HG03439 (cell line): ENCODE data around the gene FAM83C.

Experiments
- ATAC-seq: cut with Tn5 transposase; IDR thresholded peaks from one replicate; pipeline ENCODE4 v1.9.1; 2021; ENCODE audit warnings: mild to moderate bottlenecking, moderate library complexity; ENCODE audit not compliant: unreplicated experiment

FAM83C gene

DNA sequence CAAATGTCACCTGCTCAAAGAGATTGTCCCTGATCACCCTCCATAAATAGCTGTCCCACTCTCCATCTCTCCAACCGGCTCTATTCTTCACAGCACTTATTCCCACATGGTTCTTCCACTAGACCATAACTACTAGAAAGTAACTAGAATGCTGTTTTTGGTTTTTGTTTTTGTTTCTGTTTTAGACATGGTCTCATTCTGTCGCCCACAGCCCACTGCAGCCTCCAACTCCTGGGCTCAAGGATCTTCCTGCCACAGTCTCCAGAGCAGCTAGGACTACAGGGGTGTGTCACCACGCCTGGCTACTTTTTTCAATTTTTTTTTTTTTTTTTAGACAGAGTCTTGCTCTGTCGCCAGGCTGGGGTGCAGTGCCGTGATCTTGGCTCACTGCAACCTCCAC is 53.5 kb downstream of the FAM83C start:
- no peak for ATAC-seq

DNA sequence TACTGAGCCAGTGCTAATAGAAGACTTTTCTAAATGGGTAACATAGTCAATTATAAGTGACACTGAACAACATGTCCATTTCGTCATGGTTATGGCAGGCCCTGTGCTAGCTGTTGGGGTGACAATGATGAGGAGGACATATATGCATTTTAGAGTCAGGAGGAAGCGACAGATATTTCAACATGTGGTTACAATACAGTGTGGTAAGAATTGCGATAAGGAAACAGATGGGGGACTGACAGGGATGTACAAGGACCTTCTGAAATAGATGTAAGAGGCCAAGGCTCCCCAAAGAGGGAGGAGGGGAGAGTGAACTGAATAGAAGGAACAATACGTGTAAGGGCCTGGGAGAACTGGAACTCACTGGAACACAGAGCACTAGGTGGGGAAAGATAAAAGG is 54.1 kb downstream of the FAM83C start:
- no peak for ATAC-seq

DNA sequence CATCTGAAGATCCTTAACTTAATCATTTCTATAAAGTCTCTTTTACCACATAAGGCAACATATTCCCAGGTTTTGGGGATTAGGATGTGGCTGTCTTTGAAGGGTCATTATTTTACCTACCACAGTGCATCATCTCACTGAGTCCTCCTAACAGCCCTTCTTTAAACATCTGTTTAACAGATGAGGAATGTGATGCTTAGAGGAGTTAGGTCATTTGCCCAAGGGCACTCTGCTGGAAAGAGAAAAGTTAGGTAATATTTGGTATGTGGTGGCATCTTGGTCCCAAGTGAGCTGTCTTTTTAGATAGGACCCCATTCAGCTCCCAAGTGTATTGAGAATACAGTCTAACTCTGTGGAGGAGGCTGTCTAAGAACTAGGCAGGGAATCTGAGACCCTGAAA is 54.7 kb downstream of the FAM83C start:
- ATAC-seq: no peak

DNA sequence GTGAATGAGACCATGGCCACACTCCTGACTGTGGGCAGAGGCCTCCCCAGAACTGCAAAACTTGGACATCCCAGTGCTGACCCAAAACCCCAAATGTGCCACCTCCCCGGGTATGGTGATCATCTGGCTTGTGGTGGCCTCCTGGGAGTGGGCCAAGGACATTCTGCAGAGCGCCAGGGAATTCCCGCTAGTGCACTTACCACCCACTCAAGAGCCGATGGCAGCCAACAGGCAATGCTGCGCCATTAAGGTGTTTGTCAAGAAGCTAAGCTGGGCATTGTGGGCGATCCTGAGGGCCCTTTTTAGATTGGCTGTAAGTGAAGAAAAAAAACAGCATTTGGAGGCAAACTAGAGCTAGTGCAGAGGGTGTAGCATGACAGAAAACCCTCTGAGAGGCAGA is 56.3 kb downstream of the FAM83C start:
- no peak for ATAC-seq
